ENCODE data around the gene COG3.
"Not testable (repeated sequence)": the region's sequence is repeated elsewhere in the genome, so short reads cannot be mapped to it uniquely, and the experiment has no call there.

The COG3 gene, protein sequence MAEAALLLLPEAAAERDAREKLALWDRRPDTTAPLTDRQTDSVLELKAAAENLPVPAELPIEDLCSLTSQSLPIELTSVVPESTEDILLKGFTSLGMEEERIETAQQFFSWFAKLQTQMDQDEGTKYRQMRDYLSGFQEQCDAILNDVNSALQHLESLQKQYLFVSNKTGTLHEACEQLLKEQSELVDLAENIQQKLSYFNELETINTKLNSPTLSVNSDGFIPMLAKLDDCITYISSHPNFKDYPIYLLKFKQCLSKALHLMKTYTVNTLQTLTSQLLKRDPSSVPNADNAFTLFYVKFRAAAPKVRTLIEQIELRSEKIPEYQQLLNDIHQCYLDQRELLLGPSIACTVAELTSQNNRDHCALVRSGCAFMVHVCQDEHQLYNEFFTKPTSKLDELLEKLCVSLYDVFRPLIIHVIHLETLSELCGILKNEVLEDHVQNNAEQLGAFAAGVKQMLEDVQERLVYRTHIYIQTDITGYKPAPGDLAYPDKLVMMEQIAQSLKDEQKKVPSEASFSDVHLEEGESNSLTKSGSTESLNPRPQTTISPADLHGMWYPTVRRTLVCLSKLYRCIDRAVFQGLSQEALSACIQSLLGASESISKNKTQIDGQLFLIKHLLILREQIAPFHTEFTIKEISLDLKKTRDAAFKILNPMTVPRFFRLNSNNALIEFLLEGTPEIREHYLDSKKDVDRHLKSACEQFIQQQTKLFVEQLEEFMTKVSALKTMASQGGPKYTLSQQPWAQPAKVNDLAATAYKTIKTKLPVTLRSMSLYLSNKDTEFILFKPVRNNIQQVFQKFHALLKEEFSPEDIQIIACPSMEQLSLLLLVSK

DNA sequence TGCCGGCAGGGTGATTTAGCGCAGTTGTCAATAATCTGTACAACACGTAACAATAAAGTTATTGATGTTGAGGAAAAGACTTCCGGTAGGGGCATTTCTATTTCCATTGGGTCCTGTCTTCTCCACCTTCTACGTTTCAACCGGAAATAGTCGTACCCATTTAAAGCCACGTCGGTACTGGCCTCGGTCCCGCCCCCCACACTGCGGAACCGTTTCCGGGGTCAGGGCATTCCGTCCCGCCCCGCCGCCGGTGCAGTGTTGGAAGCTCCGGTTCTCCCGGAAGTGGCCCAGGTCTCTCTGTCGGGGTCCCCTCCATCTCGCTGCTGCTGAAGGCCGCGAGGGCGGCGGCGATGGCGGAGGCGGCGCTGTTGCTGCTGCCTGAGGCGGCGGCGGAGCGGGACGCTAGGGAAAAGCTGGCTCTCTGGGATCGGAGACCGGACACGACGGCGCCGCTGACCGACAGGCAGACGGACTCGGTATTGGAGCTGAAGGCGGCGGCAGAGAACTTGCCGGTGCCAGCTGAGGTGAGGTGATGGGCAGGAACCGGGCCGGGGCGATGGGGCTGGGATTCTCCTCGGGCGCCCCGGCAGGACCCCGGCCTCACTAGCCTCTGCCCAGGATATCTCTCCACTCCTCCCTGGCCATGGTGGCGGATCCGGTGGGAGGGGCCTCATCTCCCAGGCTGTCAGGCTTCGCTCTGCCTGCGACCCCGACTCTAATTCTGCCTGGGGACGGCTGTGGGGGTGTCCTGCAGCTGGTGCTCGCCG is at the start of gene COG3:
Gene COG3, plus strand, starts transcription at position 253 of the 767 bp plus-strand sequence. Its CDS starts 98 bp downstream, at position 351.
- peak; percentile 91 to 94 for DNase-seq (ENCODE audit: low read depth in 2 of 2)

DNA sequence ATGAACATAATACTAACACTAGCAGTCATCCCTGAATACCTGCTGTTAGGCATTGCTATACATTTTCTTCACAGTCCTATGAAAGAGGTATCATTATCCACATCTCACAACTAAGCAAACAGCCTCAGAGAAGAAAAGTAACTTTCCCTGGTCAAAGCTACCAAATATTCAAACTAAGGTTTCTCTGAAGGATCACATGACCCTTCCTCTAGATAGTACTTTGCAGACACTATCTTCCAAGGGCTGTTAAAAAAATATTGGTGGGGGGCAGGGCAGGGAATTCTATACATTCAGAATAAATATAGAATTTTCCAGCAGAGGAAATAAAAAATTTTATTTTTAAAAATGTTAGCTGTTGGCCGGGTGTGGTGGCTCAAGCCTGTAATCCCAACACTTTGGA is 49.6 kb upstream of the COG3 start:
- DNase-seq (ENCODE audit: low read depth in 2 of 2) = no peak

DNA sequence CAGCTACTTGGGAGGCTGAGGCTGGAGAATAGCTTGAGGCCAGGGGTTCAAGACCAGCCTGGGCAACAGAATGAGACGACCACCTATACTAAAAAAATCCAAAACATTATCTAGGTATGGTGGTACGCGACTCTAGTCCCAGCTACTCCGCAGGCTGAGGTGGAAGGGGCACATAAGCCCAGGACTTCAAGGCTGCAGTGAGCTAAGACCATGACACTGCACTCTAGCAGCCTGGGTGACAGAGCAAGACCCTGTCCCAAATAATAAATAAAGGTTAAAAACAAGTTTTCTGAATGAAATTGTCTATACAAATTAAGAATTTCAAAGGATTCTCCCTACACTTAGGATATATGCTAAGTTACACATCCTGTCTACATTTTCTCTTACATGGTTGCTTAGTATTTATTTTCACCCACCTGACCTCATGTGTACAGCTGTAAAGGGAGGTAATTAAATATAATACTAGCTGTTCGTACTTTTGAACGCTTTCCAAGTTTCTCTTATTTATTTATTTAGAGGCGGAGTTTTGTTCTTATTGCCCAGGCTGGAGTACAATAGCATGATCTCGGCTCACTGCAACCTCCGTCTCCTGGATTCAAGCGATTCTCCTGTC is 48.1 kb upstream of the COG3 start:
- no peak for DNase-seq (ENCODE audit: low read depth in 2 of 2)

DNA sequence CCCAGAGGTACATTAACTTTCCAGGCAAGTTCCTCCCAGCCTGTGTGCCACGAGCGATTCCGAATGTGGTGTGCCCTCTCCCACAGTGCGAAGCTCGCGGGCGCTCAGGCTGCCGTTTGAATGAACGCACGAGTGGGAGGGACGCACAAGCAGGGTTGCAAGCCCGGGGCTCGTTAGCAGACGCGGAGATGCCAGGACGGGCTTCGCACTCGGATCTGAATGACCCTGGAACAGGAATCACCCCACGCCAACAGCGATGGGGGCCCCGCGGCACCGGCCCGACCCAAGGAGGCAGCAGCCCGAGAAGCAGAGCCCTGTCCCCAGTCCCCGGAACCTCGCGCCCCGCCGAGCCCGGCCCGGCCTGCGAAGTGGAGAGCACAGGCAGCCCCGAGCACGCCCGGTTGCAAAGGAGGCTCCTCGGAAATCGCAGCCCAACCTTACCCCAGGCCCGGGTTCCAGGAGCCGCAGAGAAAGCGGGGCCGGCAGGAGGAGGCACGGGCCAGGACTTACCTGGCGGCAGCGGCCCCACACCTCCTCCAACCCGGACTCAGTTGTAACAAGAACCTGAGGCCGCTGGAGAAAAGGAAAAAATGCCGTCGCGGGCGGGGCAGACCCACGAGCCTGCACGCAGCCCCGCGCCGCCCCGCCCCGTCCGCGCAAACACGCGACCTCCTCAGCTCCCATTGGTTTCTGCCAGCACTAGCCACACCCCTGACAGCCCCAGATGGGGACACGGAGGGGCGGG is 46.8 kb upstream of the COG3 start, which contains the start of gene SLC25A30:
Gene SLC25A30, minus strand, starts transcription at position 584 of the 745 bp plus-strand sequence. CDS start 6,948 bp downstream, outside the sequence.
- DNase-seq (ENCODE audit: low read depth in 2 of 2) = peak; percentile 91

DNA sequence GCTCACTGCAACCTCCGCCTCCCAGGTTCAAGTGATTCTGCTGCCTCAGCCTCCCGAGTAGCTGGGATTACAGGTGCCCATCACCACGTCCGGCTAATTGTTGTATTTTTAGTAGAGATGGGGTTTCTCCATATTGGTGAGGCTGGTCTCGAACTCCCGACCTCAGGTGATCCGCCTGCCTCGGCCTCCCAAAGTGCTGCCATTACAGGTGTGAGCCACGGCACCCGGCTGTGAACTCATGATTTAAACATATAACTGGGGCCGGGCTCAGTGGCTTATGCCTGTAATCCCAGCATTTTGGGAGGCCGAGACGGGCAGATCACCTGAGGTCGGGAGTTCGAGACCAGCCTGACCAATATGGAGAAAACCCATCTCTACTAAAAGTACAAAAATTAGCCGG is 45.4 kb upstream of the COG3 start:
- DNase-seq (ENCODE audit: low read depth in 2 of 2) = not testable (repeated sequence)

DNA sequence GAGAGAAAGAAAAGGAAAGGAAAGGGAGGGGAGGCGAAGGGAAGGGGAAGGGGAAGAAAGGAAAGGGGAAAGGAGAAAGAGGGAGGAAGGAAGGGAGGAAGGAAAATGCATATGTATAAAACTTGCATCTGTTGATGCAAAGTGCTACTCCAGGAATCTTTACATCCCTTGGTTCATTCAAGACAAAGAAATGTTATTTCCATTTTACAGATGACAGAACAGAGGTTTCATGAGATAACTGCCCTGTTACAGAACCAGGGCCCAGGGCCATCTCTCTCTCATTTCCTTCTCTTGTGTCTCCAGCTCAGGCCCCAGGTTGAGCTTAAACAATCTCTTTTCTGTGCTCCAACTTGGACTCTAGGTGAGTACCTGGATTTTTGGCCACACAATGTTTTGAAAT is 44.8 kb upstream of the COG3 start:
- no peak for DNase-seq (ENCODE audit: low read depth in 2 of 2)

DNA sequence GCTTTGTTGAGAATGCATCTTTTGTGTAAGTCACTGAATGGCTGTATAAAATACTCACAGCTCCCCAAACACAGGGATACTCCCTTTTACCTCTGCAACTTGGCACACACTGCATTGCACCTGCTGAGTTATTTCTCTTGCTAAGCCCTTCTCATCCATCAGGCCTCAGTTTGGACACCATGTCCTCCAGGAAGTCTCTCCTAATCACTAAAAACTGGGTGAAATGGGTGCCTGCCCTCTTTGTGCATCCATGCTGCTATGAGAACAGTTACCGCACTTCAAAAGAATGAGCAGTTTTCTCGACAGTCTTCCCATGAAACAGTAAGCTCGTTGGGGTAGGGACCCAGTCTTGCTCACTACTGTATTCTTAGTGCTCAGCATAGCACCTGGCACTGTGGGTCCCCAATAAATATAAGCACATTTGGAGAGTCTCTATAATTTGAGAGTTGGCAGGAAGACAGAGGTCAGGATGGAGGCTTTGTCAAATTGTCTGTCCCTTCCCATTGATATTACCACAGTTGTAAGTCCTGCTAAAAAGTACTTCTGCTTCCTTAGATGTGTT is 41.9 kb upstream of the COG3 start:
- DNase-seq (ENCODE audit: low read depth in 2 of 2) = no peak

DNA sequence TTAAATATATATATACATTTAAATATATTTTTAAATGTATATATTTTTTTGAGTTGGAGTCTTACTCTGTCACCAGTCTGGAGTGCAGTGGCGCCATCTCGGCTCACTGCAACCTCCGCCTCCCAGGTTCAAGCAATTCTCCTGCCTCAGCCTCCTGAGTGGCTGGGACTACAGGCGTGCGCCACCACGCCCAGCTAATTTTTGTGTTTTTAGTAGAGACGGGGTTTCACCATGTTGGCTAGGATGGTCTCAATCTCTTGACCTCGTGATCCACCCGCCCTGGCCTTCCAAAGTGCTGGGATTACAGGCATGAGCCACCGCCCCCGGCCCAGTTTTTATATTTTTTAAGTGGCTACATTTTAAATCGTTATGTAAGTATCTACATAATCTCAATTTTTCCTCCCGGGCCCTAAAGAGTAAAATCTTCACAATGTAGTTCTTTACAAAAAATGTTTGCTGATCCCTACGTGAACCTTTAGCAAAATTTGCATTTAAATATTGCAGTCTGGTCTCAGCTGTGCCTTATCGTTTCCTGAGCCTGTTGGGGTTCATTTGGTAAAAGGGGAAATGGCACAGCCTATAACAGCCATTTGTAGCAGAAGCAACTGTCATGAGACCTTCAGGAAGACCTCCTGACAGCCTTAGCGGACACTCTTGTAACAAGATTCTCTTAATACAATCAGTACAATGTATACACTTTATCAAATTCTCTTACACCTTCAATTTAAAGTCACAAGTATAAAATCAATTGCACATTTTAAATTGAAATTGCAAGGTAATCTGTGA is 38.5 kb upstream of the COG3 start:
- DNase-seq (ENCODE audit: low read depth in 2 of 2) = not testable (repeated sequence)

DNA sequence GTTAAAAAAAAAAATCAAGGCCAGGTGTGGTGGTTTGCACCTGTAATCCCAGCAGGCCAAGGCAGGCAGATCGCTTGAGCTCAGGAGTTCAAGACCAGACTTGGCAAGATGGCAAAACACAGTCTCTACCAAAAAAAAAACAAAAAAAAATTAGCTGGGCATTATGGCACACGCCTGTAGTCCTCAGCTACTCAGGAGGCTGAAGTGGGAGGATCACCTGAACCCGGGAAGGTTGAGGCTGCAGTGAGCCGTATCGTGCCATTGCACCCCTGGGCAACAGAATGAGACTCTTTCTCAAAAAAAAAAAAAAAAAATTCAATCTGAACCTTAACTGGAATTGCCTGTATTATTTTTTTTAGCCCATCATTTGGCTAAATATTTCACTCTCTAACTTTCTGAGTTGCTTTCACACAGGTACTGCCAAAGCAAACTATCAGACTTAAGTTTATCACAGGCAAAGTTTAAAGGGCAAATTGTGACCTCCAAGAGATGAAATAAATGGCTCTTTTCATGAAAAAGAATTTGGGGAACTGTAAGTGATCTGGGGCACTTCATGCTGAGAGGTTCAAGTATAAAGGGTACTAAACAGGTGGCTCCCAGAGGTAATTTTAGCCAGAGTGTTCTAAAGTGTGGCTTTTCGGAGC is 31.9 kb upstream of the COG3 start:
- DNase-seq (ENCODE audit: low read depth in 2 of 2) = no peak

DNA sequence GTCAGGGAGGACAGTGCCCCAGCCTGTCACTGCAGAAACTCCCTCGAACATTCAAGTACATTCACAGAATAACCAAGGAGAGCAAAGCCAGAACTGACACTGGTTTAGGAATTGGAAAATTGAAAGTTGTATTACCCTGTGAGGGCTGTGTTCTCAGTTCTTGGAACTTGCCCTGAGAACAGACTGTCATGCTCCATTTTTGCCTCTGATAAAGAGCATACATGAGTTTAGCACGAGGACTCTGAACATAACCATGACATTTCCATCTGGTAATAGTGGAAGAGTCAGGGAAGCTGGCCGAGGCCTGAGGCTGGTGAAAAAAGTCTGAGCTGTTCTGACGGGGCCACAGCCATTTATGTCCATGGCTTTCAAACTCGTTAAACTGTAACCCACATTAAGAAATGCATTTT is 31.4 kb upstream of the COG3 start:
- no peak for DNase-seq (ENCODE audit: low read depth in 2 of 2)

DNA sequence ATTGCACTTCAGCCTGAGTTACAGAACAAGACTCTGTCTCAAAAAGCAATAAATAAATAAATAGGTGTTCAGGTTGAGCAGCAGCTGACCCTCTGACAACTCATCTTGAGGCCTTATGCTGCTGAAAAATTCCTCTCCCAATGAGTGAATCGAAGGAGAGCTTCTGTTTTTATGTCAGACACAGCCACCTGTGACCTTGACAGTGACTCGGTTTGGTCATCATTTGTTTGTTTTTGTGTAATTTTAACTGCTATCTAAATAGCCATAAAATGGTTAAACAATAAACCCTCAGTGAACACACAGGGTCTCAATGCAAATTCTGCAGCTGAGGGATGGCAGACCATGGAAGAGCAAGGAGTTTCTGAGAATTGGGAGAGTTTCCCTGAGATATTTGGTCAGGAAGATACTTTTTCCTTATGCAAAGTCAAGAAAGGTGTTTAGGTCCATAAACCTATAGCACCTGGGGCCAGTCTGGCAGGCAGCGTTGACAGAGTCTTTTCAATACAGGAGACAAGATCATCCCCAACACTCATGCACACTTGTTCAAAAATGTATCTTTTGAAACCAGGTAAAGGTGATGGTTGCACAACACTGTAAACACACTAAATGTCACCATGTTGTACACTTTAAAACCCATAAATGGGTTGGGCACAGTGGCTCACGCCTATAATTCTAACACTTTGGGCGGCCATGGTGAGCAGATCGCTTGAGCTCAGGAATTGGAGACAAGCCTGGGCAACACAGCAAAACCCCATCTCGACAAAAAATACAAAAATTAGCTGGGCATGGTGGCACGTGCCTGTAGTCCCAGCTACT is 30.0 kb upstream of the COG3 start:
- DNase-seq (ENCODE audit: low read depth in 2 of 2) = no peak

DNA sequence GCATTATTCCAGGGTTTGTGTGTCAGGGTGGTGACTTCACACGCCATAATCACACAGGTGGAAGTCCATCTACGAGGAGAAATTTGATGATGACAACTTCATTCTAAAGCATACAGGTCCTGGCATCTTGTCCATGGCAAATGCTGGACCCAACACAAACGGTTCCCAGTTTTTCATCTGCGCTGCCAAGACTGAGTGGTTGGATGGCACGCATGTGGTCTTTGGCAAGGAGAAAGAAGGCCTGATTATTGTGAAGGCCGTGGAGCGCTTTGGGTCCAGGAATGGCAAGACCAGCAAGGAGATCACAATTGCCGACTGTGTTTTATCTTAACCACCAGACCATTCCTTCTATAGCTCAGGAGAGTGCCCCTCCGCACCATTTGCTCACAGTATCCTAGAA is 28.4 kb upstream of the COG3 start:
- DNase-seq (ENCODE audit: low read depth in 2 of 2) = no peak

DNA sequence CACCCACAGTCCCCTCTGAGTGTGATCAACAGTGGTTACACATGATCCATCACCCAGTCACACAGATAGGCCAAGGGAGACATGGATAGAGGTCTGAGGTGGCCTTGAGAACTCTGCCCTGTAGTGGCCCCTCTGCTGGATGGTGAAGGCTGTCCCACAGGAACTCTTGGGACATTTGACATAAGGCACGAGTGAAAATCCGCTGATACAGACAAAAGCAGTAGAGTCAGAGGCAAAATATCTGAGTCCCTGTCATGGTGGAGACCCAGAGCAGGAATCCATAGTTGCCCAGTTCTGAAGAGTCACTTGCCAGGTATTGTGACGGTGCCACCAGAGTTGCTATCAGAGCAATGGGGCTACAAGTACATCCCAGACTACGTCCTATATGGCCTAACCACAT is 27.8 kb upstream of the COG3 start:
- no peak for DNase-seq (ENCODE audit: low read depth in 2 of 2)

DNA sequence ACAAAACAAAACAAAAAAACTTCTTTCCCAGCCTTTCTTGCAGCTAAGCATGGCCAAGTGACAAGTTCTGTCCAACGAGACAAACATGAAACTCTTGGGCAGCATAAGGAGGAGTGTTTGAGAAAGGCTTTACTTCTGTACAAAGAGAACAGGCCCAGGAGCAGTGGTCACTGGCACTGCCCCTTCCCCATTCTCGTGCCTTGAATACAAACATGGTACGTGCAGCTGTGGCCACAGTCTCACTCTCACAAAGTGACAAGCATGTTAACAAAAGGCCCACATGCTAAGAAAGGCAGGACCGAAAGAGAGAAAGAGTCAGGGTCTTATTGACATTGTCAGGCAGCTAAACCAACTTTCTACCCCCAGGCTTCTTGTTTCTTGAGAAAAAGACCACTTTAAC is 26.8 kb upstream of the COG3 start:
- DNase-seq (ENCODE audit: low read depth in 2 of 2) = no peak

DNA sequence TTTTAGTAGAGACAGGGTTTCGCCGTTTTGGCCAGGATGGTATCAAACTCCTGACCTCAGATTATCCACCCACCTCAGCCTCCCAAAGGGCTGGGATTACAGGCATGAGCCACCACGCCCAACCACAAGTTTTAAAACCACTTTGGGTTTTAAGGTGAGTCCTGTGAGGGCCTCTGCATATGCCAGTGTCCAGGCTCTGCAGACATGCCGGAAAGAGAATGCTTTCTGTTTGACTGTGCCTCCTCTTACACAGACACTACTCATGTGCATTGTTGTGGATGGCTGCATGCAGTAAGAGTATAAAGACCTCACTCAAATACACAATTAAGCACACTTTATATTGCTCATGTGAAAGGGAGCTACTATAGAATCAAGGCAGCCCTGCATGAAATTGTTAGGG is 25.7 kb upstream of the COG3 start:
- no peak for DNase-seq (ENCODE audit: low read depth in 2 of 2)

DNA sequence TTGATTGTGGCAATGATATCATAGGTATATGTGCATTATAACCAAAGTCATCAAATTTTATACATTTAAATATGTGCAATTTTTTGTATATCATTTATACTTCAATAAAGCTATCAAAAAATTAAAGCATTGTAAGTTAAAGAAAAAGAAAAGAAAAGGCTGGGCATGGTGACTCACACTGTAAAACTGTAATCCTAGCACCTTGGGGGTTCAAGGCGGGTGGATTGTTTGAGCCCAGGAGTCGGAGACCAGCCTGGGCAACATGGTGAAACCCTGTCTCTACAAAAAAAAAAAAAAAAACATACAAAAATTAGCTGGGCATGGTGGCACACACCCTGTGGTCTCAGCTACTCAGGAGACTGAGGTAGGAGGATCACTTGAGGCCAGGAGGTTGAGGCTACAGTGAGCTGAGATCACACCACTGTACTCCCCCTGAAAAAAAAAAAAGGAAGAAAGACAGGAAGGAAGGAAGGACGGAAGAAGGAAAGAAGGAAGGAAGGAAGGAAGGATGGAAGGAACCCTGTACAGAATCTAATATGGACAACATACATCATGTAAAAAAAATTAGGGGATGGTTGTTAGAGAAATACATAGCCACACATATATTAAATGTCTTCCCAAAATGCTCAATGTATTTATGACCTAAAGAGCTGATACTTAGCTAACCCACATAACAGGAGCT is 24.8 kb upstream of the COG3 start:
- DNase-seq (ENCODE audit: low read depth in 2 of 2) = no peak

DNA sequence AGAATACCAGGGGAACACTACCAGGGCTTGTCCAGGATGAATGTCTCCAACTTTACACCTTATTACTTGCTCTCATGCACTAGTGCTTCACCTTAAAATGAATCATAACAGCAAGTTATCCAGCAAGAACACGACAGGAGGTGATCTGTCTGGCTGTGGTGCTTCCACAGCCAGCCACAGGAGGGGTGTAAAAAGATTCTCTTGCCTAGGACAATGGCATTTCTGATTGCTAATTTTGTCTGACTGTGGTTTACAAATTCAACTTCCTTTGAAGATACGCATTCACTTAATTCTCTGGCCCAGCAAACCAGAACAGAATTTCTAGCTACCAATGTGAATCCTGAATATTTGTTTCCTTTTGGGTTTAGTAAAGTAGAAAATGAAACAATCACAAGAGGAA is 23.1 kb upstream of the COG3 start:
- no peak for DNase-seq (ENCODE audit: low read depth in 2 of 2)

DNA sequence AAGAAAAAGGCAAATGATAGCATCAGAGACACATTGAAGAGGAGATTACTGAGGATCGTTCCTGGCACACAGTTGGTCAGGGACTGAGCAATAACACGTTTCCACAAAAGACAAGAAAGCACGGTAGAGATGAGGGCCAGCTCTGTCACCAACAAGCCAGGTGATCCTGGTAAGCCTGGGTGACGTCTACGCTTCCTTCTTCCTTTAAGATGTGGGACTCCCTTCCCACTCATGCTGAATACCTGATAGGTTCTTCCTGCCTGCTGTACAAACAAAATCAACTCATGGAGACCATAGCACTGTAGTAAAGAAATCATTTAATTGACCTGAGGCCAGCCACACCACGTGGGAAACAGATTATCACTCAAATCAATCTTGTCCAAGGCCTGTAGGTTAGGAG is 19.7 kb upstream of the COG3 start:
- no peak for DNase-seq (ENCODE audit: low read depth in 2 of 2)
